Measurements from ENCODE around the gene FAM117B. TPM values are rescaled to one million over a fixed set of nuclear protein-coding genes. Genes with fewer than 3 reads are reported as not detected.

Gene FAM117B
- total RNA-seq, 2 donors from 2014 or later: 7.0 to 17.1 TPM

DNA sequence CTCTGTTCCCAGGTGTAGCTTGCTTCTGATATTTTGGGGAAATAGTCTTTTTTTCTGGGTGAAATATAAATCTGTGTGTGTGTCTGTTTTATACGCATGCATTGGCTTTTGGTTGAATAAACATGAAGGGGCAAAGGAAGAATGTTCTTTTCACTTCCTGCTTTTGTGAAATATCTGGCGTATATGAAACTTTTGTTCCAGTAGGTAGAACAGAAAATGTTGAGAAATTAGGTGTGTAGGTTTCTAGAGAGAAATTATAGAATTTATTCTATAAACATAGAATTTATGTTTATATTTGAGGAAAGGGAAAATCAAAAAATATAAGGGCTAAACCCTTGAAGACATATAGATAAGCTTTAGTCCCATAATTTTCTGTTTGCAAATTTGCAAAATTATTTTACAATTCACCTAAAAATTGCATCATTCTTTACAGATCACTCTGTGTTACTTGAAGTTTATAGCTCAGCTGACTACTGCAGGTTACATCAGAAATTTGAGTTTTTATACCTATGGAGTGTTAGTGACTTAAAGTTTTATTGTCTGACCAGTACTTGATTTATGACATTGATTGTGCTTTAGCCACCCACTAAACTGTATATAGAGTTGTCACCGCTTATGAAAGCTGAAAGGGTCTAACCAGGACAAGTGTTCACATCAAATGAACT lies 116.1 kb downstream of the FAM117B start:
- WGBS, 2 donors: 88 to 95% methylated on average over 3 of the region's 3 CpGs
- intact Hi-C loops (cut with DNase I): no loop called here
- no peak for ATAC-seq

DNA sequence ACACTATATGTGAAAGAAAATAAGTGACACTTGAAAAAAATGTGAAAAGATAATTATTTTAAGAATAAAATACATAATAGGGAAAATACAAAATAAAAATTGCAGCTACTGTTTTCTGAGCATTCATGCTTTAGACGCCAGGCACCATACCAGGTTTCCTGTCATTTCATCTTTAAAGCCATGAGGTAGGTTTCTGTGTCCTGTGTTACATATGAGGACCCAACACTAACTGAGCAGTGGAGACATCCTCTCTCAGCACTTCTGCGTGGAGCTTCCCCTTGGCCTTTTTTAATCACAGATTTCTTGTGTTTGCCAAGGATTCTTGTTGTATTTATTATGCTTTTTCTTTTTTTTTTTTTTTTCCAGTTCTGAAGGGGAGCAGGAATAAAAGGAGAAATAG lies 117.3 kb downstream of the FAM117B start:
- H3K36me3 ChIP-seq (replicated peaks in 1 of 2; ENCODE audit: insufficient read depth in 1 of 2, low read depth in 2 of 2): no peaks in the 10 kb centered on the region
- peaks cover 0 to 2% (median 0%) of the 10 kb centered on the region in 3 donors for H3K9me3 ChIP-seq
- no peaks in the 10 kb centered on the region for H3K27me3 ChIP-seq
- intact Hi-C loops (cut with DNase I): no loop called here
- 85 to 90% methylated on average over 2 of the region's 2 CpGs for WGBS, 2 donors
- ATAC-seq: no peak
- no peak overlapping the region for H3K4me3 ChIP-seq
- no peak for TF ChIP-seq CTCF (IDR thresholded peaks at IDR 0.05)
- TF ChIP-seq POLR2A (IDR thresholded peaks at IDR 0.05): no peak
- DNase-seq: no peak
- no peak overlapping the region for H3K27ac ChIP-seq
- H3K4me1 ChIP-seq: no peaks in the 10 kb centered on the region

More for the DNA sequence above, 116.1 kb downstream of the FAM117B start:
- TF ChIP-seq CTCF (IDR thresholded peaks at IDR 0.05) (no peak), POLR2A (IDR thresholded peaks at IDR 0.05) (no peak)
- no peak overlapping the region for H3K27ac ChIP-seq
- H3K27me3 ChIP-seq: no peaks in the 10 kb centered on the region
- H3K4me3 ChIP-seq: no peak overlapping the region
- H3K36me3 ChIP-seq (replicated peaks in 1 of 2; ENCODE audit: insufficient read depth in 1 of 2, low read depth in 2 of 2): no peaks in the 10 kb centered on the region
- H3K9me3 ChIP-seq: peaks cover 0 to 6% (median 0%) of the 10 kb centered on the region in 3 donors
- DNase-seq: no peak
- H3K4me1 ChIP-seq: no peaks in the 10 kb centered on the region

GRCh38 chr2:202754936-202755335 lies 120.2 kb downstream of the FAM117B start:
- intact Hi-C loops (cut with DNase I): no loop called here
- Histone ChIP-seq H3K27me3 (no peaks in the 10 kb centered on the region), H3K4me1 (peaks cover 12% of the 10 kb centered on the region), H3K9me3 (no peaks in the 10 kb centered on the region), H3K36me3 (replicated peaks in 1 of 2; ENCODE audit: insufficient read depth in 1 of 2, low read depth in 2 of 2) (no peaks in the 10 kb centered on the region), H3K27ac (no peak overlapping the region), H3K4me3 (no peak overlapping the region)
- ATAC-seq (no peak), DNase-seq (no peak)
- 79 to 90% methylated on average over 6 of the region's 6 CpGs for WGBS, 2 donors
- no peak for TF ChIP-seq POLR2A (IDR thresholded peaks at IDR 0.05)
- no peak for TF ChIP-seq CTCF (IDR thresholded peaks at IDR 0.05)

- no peaks in the 10 kb centered on the region for H3K9me3 ChIP-seq
- H3K27me3 ChIP-seq: no peaks in the 10 kb centered on the region
- no peak for TF ChIP-seq POLR2A (IDR thresholded peaks at IDR 0.05)
- TF ChIP-seq CTCF (IDR thresholded peaks at IDR 0.05): no peak
- no peak overlapping the region for H3K4me3 ChIP-seq
- no peak for ATAC-seq
- no peaks in the 10 kb centered on the region for H3K36me3 ChIP-seq (replicated peaks in 1 of 2; ENCODE audit: insufficient read depth in 1 of 2, low read depth in 2 of 2)
- intact Hi-C loops (cut with DNase I): no loop called here
- WGBS, 2 donors: 85 to 88% methylated on average over 3 of the region's 3 CpGs
- peaks cover 12% of the 10 kb centered on the region for H3K4me1 ChIP-seq
- no peak for DNase-seq
- H3K27ac ChIP-seq: no peak overlapping the region
These were observed 121.8 kb downstream of the FAM117B start for GRCh38 chr2:202756598-202756997.

DNA sequence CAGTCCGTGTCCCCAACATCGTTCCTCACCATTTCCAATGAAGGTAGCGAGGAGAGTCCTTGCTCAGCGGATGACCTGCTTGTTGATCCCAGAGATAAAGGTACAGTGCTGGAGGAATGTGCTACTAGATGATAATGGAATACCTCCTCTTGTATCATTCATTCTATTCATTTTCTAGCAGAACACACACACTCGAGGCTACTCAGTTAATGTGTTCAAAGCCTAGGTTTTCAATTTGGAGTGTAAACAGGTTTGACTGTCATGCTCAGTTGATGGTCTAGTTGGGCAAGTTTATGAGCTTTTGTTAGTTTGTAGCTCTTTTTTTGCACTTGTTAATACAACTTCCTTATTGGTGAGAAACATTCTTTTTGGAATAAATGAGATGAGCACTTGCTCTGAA lies 122.6 kb downstream of the FAM117B start:
- ATAC-seq: no peak
- 83 to 86% methylated on average over 5 of the region's 5 CpGs for WGBS, 2 donors
- Histone ChIP-seq H3K36me3 (replicated peaks in 1 of 2; ENCODE audit: insufficient read depth in 1 of 2, low read depth in 2 of 2) (no peaks in the 10 kb centered on the region), H3K27me3 (no peaks in the 10 kb centered on the region), H3K4me3 (no peak overlapping the region), H3K27ac (no peak overlapping the region), H3K4me1 (peaks cover 12% of the 10 kb centered on the region), H3K9me3 (no peaks in the 10 kb centered on the region)
- TF ChIP-seq POLR2A (IDR thresholded peaks at IDR 0.05): no peak
- no peak for TF ChIP-seq CTCF (IDR thresholded peaks at IDR 0.05)
- intact Hi-C loops (cut with DNase I): no loop called here
- DNase-seq: no peak
